AG08396 (cell line): ENCODE measurements around the gene LCP1.
"Not testable (repeated sequence)": the region's sequence is repeated elsewhere in the genome, so short reads cannot be mapped to it uniquely, and the experiment has no call there.

Experiments used
- DNase-seq: peaks from one replicate; pipeline ENCODE4 v3.0.0; 2012; ENCODE audit warnings: low spot score, mixed read lengths

LCP1 gene

GRCh38 chr13:46181840-46182490 lies at the start of gene LCP1:
Gene LCP1, minus strand, starts transcription at chr13:46182177. Its CDS starts 22,515 bp downstream, at chr13:46159662.
- DNase-seq = no peak

- DNase-seq = no peak
These were observed 47.3 kb upstream of the LCP1 start for GRCh38 chr13:46229251-46229650.

- DNase-seq = not testable (repeated sequence)
These were observed 38.3 kb upstream of the LCP1 start for GRCh38 chr13:46220234-46220633.

- not testable (repeated sequence) for DNase-seq
These were observed 32.8 kb upstream of the LCP1 start for GRCh38 chr13:46214741-46215140.

- DNase-seq = no peak
These were observed 31.3 kb upstream of the LCP1 start for GRCh38 chr13:46213242-46213641.

- peak; percentile 60 for DNase-seq
These were observed 29.7 kb upstream of the LCP1 start, which contains the start of gene LRRC63 for GRCh38 chr13:46211483-46212351. Gene LRRC63, plus strand, starts transcription at chr13:46211928. Its CDS starts 1,107 bp downstream, at chr13:46213035.

GRCh38 chr13:46211116-46211482 lies 29.1 kb upstream of the LCP1 start:
- no peak for DNase-seq

- no peak for DNase-seq
These were observed 28.5 kb upstream of the LCP1 start for GRCh38 chr13:46210362-46211083.

GRCh38 chr13:46207828-46208227 lies 25.9 kb upstream of the LCP1 start:
- no peak for DNase-seq

GRCh38 chr13:46206143-46206542 lies 24.2 kb upstream of the LCP1 start:
- no peak for DNase-seq

- no peak for DNase-seq
These were observed 21.0 kb upstream of the LCP1 start for GRCh38 chr13:46202966-46203365.

- no peak for DNase-seq
These were observed 20.3 kb upstream of the LCP1 start for GRCh38 chr13:46202188-46202795.

- no peak for DNase-seq
These were observed 16.8 kb upstream of the LCP1 start for GRCh38 chr13:46198696-46199193.

- DNase-seq = no peak
These were observed 15.5 kb upstream of the LCP1 start for GRCh38 chr13:46197299-46198048.

- DNase-seq = no peak
These were observed 13.0 kb upstream of the LCP1 start for GRCh38 chr13:46195016-46195415.

GRCh38 chr13:46192412-46192811 lies 10.4 kb upstream of the LCP1 start:
- DNase-seq = no peak

- DNase-seq = no peak
These were observed 3.7 kb upstream of the LCP1 start for GRCh38 chr13:46185634-46186033.

GRCh38 chr13:46184277-46184699 lies 2.3 kb upstream of the LCP1 start:
- no peak for DNase-seq

- DNase-seq = no peak
These were observed 1.3 kb upstream of the LCP1 start for GRCh38 chr13:46183018-46183946.

GRCh38 chr13:46182491-46182877 lies 507 bp upstream of the LCP1 start:
- DNase-seq = no peak
